HG02973 (cell line): ENCODE data around the gene EIF3M.
"Not testable (repeated sequence)": the region's sequence is repeated elsewhere in the genome, so short reads cannot be mapped to it uniquely, and the experiment has no call there.

Source experiments
- ATAC-seq: cut with Tn5 transposase; IDR thresholded peaks from one replicate; pipeline ENCODE4 v1.9.1; 2021; ENCODE audit warnings: moderate library complexity; ENCODE audit not compliant: unreplicated experiment

Gene EIF3M

DNA sequence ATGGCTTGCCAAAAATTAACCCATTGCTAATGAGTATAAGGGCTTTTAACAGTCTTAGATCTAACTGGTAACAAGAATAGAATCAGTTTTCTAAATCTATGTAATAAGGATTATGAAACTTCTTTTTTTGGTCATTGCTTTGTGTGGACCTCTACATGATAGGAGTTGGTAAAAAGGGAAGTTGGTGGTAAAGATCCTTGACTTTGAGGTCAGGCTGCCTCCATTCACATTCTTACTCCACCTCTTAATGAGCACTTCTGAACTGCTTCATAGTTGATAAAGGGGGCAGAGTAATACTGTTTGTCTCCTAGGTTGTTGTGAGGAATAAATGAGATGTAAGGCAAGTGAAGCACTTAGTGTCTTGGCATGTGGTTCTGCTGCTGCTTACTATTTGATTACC is 10.6 kb downstream of the EIF3M start:
- ATAC-seq: no peak

DNA sequence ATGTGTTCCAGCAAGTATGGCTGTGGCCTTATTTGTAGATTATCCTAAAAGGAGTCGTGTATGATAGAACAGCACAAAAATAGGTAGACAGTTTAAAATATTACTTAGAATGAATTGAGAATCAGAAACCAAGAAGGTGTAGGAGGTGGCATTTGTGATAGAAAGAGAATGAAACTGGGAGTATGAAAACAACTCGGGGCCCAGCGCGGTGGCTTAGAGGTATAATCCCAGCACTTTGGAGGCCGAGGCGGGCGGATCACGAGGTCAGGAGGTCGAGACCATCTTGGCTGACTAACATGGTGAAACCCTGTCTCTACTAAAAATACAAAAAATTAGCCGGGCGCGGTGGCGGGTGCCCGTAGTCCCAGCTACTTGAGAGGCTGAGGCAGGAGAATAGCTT is 12.5 kb downstream of the EIF3M start:
- not testable (repeated sequence) for ATAC-seq

DNA sequence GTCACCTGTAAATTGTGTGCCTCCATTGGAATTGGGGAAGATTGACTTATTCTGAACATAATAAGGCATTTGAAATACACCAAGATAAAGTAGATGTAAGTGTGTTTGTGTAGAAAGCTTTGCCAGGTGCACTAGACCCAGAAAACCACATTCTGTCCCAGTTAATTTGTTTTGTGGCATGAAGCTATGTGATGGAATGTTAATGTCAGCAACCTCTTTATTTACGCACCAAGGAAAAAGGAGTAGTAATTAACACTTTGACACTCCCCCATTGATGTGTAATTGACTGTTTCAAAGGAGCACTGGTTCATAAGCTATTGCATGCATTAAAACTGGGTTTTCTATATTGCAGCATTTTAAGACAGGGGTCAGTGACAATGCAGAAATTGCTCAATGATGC is 14.3 kb downstream of the EIF3M start:
- no peak for ATAC-seq

DNA sequence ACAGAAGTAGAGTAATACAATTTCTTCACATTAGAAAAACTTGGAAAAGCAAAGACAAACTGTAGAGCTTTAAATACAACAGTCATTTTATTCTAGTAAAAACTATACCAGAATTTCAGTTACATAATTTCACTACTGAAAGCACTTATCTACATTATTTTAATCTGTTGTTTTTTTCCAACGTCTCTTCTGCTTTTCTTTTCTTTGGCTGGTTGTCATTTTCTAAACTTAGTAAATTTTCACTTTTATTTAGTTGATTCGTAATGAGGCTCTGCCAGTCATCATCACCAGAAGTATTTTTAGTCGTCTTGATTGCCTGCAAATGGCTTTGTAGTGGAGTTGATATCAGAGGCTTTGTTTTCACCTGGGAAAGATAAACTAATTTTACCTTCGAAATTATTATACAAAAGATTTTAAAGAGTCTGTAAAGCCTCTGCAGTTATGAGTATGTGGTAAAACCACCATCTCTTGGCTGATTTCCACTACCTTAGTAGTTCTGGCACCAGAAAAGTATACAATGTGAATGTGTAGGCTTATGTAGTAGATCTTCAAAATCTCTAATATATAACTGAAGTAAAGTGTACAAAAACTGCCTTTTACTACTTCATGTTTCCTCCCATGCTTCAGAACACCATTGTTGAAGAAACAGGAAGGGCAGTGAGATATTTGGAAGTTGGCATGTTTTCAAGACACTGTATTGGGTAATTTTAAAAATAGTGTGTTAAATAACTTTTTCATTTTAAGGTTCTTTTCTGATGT is 19.2 kb downstream of the EIF3M start:
- ATAC-seq: no peak

DNA sequence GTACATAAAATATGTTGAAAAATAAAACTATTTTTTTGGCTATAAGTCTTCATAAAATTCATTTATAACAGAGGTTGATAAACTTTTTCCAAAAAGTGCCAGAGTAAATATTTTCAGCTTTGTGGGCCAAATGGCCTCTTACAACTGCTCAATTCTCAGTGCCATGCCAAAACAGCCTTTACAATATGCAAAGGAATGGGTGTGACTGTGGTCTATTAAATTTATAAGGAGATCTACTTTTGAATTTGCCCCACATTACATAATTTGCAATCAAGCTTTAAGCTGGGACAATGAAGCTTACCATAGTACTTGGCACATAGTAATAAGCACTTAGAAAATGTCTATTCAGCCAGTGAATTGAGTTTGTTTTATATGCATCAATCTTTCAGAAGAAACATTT is 22.6 kb downstream of the EIF3M start:
- ATAC-seq: no peak

DNA sequence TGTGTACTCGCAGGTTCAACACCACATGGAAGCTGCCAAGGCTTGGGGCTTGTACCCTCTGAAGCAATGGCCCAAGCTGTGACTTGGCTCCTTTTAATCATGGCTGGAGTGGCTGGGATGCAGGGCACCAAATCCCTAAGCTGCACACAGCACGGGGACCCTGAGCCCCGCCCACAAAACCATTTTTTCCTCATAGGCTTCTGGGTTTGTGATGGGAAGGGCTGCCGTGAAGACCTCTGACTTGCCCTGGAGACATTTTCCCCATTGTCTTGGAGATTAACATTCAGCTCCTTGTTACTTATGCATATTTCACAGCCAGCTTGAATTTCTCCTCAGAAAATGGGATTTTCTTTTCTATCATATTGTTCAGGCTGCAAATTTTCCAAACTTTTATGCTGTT is 25.2 kb downstream of the EIF3M start:
- not testable (repeated sequence) for ATAC-seq

DNA sequence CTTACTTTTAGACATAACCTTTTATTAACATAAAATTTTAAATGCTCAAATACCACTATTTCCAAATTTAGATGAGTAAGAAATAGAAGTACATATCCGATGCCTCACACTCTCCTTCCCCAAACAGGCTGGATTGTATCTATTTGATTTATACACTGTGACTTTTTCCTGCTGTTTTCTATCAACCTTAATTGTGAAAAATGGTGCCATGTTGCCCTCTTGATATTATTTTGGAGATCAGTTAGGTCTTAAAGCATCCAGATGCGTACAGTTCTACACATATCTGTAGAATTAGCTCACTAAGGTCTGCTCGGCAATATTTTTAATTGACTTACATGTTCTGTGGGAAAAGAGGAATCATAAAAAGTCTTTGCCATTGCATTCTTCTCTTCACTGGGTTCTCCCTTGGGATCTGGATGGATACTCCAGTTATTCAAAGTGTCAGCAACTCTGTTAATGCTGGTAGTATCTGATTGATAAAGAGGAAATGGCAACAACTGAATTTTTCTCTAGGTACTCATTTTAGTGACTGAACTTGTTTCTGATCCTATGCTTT is 27.2 kb downstream of the EIF3M start:
- no peak for ATAC-seq

DNA sequence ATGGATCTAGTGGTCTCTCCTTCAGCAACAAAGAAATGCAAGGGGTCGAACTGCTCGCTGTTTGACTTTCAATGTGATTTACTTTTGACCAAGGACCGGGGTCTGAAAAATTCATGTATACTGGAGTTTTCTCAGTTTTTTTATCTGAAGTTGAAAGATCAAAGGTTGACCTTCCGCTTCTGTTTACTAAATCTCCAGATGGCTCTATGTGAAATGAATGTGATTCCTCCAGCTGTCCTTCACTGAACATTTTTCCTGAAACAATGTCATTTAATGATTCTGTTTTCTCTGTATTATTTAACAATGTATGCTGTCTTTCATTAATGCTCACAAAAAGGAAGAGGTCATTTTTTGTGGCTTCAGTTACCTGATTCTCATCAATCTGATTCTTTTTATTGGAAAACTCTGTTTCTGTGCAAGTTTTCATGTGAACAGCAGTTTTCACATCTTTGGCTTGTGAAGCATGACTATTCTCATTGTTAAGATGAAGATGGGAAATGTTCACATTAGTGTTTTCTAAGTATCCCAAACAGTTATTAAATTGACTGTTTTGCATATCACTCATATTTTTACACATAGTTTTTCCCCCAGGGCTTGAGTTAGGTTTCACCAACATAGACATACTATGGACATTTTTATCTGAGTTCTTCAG is 30.0 kb downstream of the EIF3M start:
- no peak for ATAC-seq

DNA sequence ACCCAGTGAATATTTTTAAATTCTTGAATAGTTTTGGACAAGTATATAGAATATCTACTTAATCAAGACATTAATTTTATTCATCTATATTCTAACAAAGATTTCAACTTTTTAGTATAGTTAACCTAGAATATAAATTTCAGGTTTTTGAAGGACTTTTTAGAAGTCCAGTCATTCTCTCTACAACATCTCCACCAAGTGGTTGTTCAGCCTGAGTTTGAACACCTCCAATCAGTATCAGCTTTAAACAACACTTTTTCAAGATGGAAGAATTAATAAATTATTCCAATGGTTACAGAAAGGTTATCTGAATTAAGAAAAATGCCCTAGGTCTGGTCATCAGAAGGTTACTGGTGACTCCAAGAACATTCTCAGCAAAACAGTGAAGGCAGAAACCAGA is 31.8 kb downstream of the EIF3M start:
- ATAC-seq: no peak

DNA sequence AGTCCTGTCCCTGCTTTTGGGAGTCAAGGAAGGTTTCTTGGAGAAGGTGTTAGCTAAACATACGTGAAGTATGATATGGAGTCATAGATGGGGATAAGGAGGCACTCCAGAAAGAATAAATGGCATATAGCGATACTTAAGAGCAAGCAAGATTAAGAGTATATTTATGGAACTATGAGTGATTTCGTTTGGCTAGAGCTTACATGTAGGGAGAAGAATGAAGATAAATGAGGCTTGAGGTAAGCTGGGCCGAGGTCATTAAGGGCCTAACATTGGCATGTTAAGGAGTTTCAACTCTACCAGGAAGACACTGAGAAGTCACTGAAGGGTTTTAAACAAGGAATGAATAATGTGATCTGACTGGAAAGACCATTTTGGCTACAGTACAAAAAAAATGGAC is 33.3 kb downstream of the EIF3M start:
- no peak for ATAC-seq

DNA sequence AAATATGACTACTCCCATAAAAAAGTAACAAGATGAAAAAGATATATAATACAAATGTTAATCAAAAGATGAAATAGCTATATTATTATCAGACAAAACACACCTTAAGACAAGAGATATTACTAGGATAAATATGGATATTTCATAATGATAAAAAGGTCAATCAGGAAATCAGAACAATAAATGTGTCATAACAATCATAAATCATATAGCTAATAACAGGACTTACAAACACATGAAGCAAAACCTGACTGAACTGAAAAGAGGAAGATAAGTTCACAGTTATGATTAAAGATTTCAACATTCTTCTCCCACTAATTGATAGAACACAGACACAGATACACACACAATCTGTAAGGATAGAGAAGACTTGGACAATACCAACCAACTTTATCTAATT is 47.2 kb downstream of the EIF3M start:
- no peak for ATAC-seq

DNA sequence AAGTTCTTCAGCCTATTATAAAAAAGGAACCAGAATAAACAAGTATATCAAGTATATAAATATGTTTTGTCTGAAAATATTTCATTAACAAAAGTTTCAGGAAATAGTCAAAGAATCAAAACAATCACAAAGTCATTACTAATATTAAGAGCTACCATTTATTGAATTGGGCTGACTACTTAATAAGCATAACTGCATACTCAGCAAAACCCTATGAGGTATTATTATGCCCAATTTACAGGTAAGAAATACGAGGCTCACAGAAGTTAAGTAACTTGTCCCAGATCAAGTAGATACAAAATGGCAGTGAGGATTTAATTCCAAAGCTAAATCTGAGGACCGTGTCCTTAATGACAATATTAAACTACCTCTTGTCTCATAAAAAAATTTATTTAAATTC is 52.2 kb downstream of the EIF3M start:
- no peak for ATAC-seq

DNA sequence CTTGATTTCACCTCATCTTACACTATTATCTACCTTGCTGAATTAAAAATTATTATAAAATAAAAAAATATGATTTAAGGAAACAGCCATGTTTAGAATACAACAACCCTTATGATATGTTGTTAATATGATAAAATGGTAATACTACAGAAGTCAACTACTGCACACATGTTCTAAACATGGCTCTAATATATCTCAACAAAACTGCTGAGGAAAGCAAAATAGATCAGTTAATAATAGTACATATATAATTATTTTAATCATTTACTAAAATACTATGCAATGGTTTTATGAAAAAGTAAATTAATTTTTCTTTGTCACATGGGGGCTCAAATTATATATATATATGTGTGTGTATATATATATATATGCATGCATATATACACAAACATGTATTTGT is 57.7 kb downstream of the EIF3M start:
- ATAC-seq: no peak

DNA sequence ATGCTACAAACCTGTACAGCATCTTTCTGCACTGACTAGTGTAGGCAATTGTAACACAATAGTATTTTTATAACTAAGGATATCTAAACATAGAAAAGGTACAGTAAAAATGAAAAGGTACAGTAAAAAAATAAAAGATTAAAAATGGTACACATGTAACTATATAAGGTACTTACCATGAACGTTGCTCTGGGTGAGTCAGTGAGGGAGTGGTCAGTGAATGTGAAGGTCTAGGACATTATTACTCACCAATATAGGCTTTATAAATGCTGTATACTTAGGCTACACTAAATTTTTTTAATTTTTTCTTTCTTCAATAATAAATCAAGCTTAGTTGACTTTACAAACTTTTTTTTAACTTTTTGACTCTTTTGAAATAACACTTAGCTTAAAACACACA is 59.9 kb downstream of the EIF3M start:
- ATAC-seq: no peak
